Lung (tissue), 12 donors: ENCODE results near the gene GLIS1. TPM values are rescaled to one million over a fixed set of nuclear protein-coding genes. Genes with fewer than 3 reads are reported as not detected.

Experiments used
- ATAC-seq: fragments of 200-7000 bp; cut with Tn5 transposase; one replicate; pipeline ENCODE4 v1.9.1; 2020; ENCODE audit warnings: moderate number of reproducible peaks; ENCODE audit not compliant: insufficient read depth, low FRiP score
- DNase-seq, 3 donors: peaks; one replicate each; pipeline ENCODE4 v3.0.0-alpha.2; 2013 to 2017
- H3K27ac ChIP-seq, 2 donors: one replicate each; pipeline ENCODE4 v1.5.1; 2013; ENCODE audit warnings: mild to moderate bottlenecking in 2 of 2, moderate library complexity in 2 of 2, control low read depth in 1 of 2, inconsistent platforms in 1 of 2, low read depth in 1 of 2, low read length in 1 of 2
- H3K27me3 ChIP-seq, 3 donors: one replicate each; pipeline ENCODE4 v1.5.1; 2013; ENCODE audit warnings: low read length in 2 of 3; ENCODE audit not compliant: control insufficient read depth in 3 of 3, insufficient read depth in 3 of 3
- H3K36me3 ChIP-seq, 4 donors: one replicate each; pipeline ENCODE4 v1.5.1; 2013; ENCODE audit warnings: low read length in 4 of 4, mild to moderate bottlenecking in 1 of 4, moderate library complexity in 1 of 4; ENCODE audit not compliant: control insufficient read depth in 4 of 4, insufficient read depth in 4 of 4
- H3K4me1 ChIP-seq, 5 donors: one replicate each; pipeline ENCODE4 v1.5.1; 2013; ENCODE audit warnings: low read length in 5 of 5, mild to moderate bottlenecking in 2 of 5, moderate library complexity in 1 of 5; ENCODE audit not compliant: control insufficient read depth in 5 of 5, insufficient read depth in 5 of 5
- H3K4me3 ChIP-seq: one replicate; pipeline ENCODE4 v1.5.1; 2013; ENCODE audit warnings: mild to moderate bottlenecking, control low read depth, moderate library complexity
- H3K9ac ChIP-seq, 2 donors: one replicate each; pipeline ENCODE4 v1.5.1; 2013; ENCODE audit warnings: low read length in 2 of 2, control low read depth in 1 of 2; ENCODE audit not compliant: insufficient read depth in 1 of 2
- H3K9me3 ChIP-seq, 4 donors: one replicate each; pipeline ENCODE4 v1.5.1; 2013; ENCODE audit warnings: low read length in 3 of 4, mild to moderate bottlenecking in 1 of 4, moderate library complexity in 1 of 4; ENCODE audit not compliant: control insufficient read depth in 4 of 4, insufficient read depth in 3 of 4
- CTCF ChIP-seq: IDR thresholded peaks from 2 replicates; pipeline ENCODE4 v1.5.1; 2012; ENCODE audit warnings: mild to moderate bottlenecking; ENCODE audit errors: control extremely low read depth, extremely low read depth
- WGBS, 2 donors: extraction: QIAGEN DNeasy Blood & Tissue Kit; methylation state at CpG; one replicate each; pipeline ENCODE4 v1.1.7; 2013; 5-methylcytosine and 5-hydroxymethylcytosine counted together
- polyA plus RNA-seq, 2 donors: library from polyadenylated mRNA; stranded (reverse); fragments of 200-250 nt; gene quantifications; one replicate each; pipeline ENCODE4 v1.2.1, GENCODE V29; 2013
- total RNA-seq, 2 donors: library from RNA; depleted of rRNA in 1 of 2; stranded (reverse); fragments of >200 nt in 1 of 2; gene quantifications; one replicate each; pipeline ENCODE4 v1.2.1, GENCODE V29; 2014 to 2021
- donor health status: control.
- donor health status: control.
- donor health status: Bipolar disorder and iron deficiency.
- donor health status: healthy.
- donor health status: DM: yes; HTN: yes; CAD: no.

Gene GLIS1
- total and polyA plus RNA-seq, 4 donors, result 0.05 to 0.18 (median 0.17) TPM; not detected in 1

DNA sequence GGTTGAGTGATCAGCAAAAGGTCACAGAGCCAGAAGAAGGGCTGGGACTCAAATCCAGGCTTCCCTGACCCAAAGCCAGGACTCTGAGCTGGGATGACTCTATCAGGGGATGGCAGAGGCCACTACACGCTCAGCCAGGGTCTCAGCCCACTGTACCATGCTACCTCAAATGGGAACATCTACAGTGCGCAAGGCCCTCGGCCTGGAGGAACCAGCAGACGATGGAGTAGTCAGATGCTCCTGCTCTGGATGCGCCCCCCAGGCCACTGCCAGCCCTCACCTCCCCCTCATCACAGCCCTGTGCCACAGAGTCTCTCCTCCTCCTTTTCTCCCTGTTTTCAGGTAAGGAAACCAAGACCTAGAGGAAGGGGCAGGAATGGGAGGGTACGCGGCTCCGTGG, 39.0 kb downstream of the GLIS1 start:
- no peak for TF ChIP-seq CTCF
- WGBS, 2 donors, result 91 to 93% methylated on average over 8 of the region's 8 CpGs
- no peak for DNase-seq
- Histone ChIP-seq H3K9me3 (peaks cover 0 to 2% (median 0%) of the 10 kb centered on the region in 4 donors), H3K27ac (no peak overlapping the region), H3K4me1 (no peaks in the 10 kb centered on the region), H3K4me3 (no peak overlapping the region), H3K36me3 (no peaks in the 10 kb centered on the region), H3K27me3 (peaks cover 0 to 2% (median 0%) of the 10 kb centered on the region in 3 donors), H3K9ac (no peak overlapping the region)
- ATAC-seq, result no peak

DNA sequence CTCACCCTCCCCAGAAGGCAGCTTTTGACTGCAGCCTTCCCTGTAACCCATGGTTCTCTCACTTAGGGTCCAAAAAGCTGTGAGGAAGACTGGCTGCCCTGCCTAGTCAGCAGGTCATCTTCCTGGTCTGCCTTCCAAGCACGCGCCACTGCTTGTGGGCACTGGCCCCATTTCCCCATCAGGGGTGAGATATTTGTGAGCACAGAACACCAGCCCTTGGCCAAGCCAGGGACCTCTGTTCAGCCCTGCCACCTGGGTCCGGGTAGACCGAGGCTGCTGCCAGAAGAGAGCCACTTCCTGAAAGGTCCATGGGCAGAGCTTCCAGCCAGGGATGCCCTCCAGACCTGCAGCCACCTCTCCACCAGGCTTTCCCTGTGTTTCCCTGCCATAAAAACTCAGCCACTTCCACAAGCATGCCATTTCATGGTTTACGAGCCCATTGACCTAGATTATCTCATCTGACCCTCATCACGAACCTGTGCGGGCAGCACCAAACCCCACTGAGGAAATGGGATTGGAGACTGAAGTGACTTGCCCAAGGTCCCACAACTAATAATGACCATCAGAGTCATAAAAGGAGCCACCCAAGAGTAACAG, 40.5 kb downstream of the GLIS1 start:
- WGBS, 2 donors, result 78 to 79% methylated on average over 7 of the region's 7 CpGs
- Histone ChIP-seq H3K4me3 (no peak overlapping the region), H3K27ac (no peak overlapping the region), H3K27me3 (no peaks in the 10 kb centered on the region), H3K9ac (no peak overlapping the region), H3K36me3 (no peaks in the 10 kb centered on the region), H3K9me3 (peaks cover 0 to 2% (median 0%) of the 10 kb centered on the region in 4 donors), H3K4me1 (no peaks in the 10 kb centered on the region)
- no peak for DNase-seq
- TF ChIP-seq CTCF, result no peak
- no peak for ATAC-seq

DNA sequence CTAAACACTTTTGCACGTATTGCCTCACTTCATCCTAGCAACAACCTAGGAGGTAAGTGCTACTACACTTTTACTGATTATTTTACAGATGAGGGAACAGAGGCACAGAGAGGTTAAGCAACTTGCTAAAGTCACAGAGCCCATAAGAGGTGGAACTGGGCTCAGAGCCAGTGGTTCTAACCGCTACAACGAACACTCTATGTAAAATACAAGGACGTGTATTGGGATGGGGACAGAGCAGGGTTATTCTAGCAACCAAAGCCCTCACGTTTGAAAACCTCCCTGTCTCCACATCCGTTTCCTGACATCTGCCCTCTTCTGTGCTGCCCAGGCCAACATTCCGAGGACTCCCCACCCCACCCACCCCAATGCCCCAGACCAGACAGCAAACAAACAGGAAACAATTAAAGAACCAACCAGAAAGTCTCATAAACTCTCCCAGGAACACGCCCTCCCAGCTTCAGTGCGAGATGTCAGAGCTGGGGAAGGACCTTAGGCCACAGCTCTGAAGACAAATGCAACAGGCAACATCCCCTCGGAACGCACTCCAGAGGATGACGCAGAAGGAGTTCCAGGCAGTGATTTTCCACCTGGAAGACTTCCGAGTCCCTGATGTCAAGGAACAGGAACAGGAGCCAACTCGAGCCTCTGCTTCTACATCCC, 41.1 kb downstream of the GLIS1 start:
- H3K27ac ChIP-seq, result no peak overlapping the region
- no peaks in the 10 kb centered on the region for H3K27me3 ChIP-seq
- no peak overlapping the region for H3K4me3 ChIP-seq
- no peak overlapping the region for H3K9ac ChIP-seq
- no peaks in the 10 kb centered on the region for H3K4me1 ChIP-seq
- no peak for TF ChIP-seq CTCF
- H3K36me3 ChIP-seq, result no peaks in the 10 kb centered on the region
- ATAC-seq (no peak), DNase-seq (no peak)
- 34 to 45% methylated on average over 14 of the region's 14 CpGs for WGBS, 2 donors
- H3K9me3 ChIP-seq, result peaks cover 0 to 2% (median 0%) of the 10 kb centered on the region in 4 donors

GRCh38 chr1:53696990-53697389, 42.0 kb downstream of the GLIS1 start:
- WGBS, 2 donors, result 81 to 90% methylated on average over 2 of the region's 2 CpGs
- ATAC-seq (no peak), DNase-seq (no peak)
- Histone ChIP-seq H3K4me1 (no peaks in the 10 kb centered on the region), H3K9me3 (peaks cover 0 to 2% (median 0%) of the 10 kb centered on the region in 4 donors), H3K4me3 (no peak overlapping the region), H3K27ac (no peak overlapping the region), H3K36me3 (no peaks in the 10 kb centered on the region), H3K27me3 (no peaks in the 10 kb centered on the region), H3K9ac (no peak overlapping the region)
- no peak for TF ChIP-seq CTCF
